NK-92 treated with Interleukin-12 subunit alpha and Interleukin-12 subunit beta, amount 100 ng/mL, for 24 hours (cell line): ENCODE measurements around the gene DOCK10.

Experiments
- DNase-seq: peaks from one replicate; lab custom pipeline; 2025; lab: John Stamatoyannopoulos, UW

Gene DOCK10

GRCh38 chr2:224976629-224977525, 65.4 kb downstream of the DOCK10 start:
- no peak for DNase-seq

DNA sequence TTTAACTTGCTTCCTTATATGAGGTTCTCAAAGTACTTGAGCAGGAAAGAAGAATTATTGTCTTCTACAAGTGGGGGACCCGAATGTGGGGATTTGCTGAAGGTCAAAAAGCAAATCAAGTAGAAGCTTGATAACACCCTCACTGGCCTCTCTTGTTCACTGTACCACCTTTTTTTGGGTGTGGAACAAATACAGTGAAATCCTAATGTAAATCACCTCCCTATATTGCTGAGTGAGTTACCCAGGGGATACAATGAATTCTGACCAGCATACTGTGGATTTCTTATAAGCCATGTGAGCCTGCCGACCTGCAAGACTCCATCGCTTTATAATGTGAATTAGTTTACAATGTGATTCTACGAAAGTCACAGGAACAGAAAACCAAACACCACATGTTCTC, 66.5 kb downstream of the DOCK10 start:
- DNase-seq: no peak

DNA sequence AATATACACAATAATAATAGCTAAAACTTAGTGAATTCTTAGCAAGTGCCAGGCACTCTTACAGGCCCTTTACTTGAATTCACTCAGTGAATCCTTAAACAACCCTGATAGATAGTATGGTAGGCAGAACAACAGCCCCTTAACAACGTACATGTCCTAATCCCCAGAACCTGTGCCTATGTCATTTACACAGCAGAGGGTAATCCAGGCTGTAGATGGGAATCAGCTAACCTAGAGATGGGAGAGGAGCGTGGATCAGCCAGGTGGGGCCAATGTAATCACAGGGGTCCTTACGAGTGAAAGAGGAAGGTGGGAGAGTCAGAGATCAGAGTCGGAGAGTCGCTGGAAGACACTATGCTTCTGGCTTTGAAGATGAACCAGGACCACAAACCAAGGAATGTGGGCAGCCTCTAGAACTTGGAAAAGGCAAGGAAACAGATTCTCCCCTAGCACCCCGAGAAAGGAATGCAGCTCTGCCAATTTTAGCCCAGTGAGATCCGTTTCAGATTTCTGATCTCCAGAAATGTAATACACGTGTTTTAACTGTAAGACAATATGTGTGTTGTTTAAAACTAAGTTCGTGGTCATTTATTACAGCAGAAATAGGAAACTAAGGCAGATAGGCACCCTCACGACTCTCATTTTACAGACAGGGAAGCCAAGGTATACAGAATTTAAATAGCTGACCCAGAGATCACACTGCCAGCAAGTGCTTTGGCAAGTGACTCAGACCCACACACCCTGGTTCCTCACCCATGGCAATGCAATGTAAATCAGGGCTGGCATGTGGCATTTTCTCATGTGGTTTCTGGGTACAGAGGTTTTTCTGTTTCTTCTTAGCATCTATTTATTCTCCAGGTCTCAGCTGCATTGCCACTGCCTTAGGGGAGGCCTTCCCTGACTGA, 68.9 kb downstream of the DOCK10 start:
- DNase-seq: peak; percentile 49

DNA sequence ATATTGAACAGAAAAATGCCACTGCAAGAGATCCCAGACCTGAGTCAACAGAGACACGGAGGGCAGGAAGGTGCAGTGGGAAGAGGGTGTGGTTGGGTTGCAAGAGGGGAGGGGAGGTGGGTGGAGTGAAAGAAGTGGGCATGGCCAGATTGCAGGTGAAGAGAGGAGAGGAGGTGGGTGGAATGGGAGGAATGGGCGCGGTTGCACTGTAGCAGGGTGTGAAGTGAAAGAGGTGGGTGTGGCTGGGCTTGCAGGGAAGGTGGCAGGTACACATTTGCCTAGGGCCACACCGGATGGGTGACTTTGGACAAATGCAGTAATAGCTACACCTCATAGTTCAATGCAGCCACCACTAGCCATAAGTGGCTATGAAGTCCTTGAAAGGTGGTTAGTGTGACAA, 71.1 kb downstream of the DOCK10 start:
- no peak for DNase-seq

DNA sequence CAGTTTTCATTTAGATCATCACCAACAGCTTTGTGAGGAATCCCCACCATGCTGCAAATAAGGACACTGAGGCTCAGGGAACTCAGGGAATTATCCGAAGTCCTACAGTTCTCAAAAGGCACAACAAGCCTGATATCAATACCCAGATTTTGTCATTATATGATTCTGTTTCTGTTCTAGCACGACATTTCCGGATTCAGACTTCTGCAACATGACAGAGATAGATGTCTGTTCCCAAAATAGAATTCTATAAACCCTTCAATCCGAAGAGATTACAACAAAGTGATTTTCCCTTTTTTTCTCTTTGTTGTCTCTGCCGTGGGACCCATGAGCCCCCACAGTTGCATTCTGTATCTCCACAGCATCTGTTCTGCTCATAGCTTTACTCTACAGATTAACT, 72.0 kb downstream of the DOCK10 start:
- DNase-seq: no peak

DNA sequence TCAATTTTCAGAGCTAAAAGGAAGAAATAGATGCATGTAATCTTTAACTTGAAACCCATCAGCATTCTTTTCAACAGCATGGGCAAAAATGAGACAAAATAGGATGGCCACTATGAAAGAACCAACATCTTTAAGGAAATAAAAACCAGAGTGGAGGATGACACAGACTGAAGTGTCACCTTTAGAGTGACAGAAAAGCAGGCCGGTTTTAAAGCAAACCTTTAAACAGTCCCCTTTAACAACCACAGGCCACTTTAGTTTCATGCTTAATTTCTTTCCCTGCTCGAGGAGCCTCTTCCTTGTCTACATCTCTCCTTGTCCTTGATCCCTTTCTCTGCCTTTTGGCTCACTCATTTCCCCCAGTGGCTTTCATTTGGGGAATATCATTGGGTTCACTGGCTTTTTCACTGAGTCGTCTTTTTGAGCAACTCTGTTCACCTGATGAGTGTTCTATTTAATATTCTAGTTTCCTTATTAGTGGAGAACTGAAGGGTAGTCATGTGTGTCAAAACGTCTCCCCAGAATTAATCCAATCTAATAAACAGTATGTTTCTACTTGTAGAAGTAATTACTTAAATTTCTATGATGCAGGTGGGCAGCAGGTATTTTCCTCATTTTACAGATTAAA, 72.5 kb downstream of the DOCK10 start:
- DNase-seq: no peak

DNA sequence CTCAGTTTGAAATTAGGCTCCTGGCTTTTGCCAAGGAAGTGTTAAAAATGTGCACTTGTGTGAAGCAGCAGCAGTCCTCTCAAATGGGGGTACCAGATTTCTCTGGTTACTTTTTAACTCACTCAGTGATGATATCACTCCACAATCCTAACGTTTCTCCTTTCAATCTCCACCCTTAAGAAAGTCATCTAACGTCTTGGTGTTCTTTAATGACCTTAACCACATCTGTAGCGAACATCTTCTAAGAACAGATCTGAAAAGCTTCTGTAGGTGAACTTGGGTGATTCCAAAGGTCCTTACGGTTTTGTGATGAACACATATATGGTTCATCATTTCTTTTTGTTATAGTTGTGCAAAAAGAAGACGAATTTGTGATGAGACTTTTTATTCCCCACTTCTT, 73.2 kb downstream of the DOCK10 start:
- DNase-seq: no peak

DNA sequence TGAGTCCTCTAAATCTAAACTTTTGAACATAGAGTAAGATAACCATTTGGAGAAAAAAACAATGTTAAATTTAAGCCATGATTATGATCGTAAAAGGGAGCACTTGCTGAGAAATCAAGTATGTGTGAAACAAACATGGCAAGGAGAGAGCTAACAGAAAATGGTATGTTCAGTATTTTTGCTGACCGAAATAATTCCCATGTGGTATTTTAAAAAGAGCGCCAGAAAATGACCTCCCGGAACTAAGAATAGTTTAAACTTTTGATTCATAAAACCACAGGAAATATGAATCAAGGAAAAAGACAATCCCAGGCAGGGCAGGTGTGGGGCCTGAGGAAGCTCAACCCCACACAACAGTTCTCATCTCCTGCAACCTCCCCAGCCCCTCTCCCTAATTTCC, 74.2 kb downstream of the DOCK10 start:
- no peak for DNase-seq

DNA sequence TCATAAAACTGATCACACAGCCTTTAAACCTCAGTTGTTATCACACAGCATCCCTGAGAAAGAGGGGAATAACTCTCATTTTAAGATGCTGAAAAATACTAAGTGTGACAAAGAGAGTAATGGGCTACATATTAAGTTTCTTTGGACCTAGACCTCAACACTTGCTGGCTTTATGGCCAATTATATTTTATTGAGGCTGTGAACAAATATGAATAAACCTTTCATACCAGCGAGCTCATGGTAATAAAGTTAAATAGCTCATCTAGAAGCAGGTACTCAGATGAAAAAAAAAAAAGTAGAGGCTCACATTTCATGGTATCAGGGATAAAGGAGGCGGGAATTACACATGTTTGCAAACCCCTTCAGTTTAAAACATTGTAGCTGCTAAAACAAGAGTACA, 75.7 kb downstream of the DOCK10 start:
- DNase-seq: no peak

DNA sequence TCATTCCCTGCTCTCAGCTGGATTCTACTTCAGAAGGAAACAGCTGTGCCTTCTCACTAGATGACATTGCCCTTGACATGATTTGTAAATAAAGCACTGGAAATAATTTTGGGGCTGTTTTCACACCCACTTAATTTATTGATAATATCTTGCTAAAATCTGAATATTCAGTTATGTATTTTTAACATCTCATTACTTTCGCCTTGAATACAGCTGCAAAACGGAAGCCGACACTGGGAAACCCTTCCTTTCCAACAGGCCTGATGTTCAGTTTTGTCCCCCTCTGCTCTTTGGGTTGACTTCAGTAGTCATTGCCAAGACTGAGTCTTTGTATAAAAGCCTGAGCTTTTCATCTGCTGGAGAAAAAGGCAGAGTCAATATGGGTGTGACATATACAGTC, 82.7 kb downstream of the DOCK10 start:
- no peak for DNase-seq

GRCh38 chr2:224958873-224959272, 83.4 kb downstream of the DOCK10 start:
- DNase-seq: no peak

GRCh38 chr2:224958462-224958857, 83.8 kb downstream of the DOCK10 start:
- DNase-seq: no peak

GRCh38 chr2:224957540-224958461, 84.5 kb downstream of the DOCK10 start:
- no peak for DNase-seq

DNA sequence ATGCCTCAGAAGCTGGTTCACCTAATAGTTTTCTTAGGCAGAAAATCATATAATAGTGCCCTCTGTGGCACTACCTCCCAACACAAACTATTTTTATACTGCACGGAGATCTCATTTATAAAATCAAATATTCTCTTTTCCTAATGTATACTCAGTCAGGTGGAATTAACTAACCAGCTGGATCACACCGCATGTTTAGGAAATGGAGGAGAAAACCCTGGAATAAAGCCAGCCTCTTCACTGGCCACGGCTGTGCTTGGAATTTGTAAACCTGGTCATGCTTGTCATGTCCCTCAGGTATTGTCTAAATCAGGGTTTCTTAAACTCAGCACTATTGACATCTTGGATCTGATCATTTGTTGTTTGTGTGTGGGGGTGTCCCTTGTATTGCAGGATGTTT, 85.6 kb downstream of the DOCK10 start:
- DNase-seq: no peak

DNA sequence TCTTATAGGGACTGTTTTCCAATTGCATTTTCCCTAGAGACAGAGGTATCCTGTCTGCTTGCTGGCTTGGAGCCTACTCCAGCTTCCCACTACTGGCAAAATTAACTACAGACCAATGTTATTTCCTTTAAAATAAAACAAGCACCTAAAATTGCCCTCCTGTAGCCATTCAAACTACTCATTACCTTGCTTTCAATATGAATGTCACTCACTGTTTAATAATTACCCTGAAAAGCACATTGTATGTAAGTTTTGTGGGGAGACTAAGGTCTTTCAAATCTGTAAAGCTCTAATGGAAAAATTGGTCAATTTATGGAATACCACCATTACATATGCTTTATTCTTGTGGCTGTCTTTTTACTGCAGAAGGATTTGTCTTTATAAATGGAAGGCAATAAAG, 87.3 kb downstream of the DOCK10 start:
- no peak for DNase-seq

DNA sequence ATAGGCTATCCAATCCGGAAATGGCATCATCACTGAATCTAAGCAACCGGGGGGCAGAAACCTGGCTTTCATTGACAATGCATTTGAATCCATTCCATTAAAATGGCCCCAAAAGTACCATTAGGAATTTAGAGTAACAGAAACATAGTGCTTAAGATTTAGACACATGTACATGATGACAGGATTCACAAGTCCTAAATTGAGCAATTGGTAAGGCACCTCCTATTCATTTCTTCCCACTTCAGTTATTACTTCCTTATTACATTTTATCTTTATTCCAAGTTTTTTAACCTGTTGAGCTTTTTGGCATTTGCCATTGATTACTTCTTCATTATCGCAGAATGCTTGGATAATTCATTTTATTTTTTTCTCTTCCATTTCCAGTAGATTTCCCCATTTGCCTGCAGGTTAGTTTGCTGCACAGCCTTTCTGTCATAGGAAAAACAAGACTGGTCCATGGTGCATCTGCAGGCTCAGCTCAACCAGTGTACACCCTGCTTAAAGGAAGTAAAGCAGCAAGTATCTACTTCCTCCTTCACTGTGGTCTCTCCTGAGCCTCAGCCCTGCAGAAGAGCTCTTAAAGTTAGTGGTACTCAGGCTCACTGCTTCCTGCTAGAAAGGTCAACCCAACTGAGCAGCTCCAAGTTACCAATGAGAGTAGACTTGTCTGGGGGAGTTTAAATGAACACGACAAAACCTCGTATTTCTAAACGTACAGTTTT, 89.2 kb downstream of the DOCK10 start:
- peak; percentile 18 for DNase-seq

DNA sequence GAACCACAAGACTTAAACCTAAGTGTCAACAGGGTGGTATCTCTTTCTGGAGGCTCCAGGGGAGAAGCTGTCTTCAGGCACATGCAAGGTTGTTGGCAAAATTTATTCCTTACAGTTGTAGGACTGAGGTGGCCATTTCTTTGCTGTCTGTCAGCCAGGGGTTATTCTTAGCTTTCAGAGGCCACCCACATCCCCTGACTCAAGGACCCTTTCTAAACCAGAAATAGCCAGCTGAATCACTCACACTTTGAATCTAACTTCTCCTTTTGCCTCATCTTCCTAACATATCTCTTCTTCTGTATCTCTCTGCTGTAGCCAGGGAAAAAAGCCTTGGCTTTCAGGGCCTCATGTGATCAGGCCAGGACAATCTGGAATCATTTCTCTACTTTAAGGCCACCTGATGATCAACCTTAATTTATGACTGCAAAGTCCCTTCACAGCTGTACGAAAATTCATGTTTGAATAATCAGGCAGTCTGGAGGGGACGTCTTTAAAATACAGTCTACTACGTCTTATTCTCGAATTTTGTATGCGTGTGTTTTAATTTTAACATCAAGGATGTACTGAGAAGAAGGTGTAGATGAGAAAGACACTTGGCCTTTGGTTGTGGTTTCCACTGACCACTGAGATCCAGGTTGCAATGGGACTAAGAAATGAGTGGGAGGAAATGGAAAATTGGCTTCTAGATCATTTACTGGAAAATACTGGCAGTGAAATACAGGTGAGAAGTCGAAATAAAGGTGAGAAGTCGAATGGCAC, 90.4 kb downstream of the DOCK10 start:
- DNase-seq: no peak

DNA sequence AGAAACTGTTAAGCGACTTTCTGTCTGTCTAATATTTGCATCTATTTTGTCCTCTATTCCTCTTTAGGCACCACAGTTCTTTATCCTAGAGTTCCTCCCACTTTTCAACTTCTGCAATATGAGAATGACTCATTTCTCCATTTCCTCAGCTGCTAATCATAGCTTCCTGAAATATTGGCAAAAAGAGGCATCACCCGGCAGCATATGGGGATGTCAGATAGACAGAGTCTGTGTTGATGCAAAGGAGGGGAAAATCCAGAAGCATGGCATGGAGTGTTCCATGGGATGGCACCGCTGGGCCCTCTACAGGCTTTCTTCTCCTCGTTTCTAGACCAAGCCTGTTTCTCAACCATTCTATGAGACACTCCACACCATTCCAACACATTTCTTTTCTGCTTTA, 93.4 kb downstream of the DOCK10 start:
- DNase-seq: no peak

DNA sequence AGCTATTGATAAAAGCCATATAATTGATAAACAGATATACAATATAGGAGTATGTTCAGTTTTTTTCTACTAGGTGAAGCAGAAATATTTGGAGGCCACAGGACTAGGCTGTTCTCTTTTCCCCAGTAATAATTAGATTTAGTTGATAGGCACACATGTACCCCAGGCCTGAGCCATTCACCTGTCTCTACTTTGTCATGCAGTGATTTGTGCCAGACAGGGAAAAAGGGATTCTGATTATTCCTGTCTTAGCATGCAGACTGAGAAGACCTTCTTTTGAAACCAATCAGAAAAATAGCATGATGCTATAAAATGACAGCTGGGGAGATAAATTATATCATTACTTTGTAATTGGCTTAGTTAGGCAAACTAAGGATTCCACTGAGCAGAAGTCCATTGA, 94.3 kb downstream of the DOCK10 start:
- no peak for DNase-seq

DNA sequence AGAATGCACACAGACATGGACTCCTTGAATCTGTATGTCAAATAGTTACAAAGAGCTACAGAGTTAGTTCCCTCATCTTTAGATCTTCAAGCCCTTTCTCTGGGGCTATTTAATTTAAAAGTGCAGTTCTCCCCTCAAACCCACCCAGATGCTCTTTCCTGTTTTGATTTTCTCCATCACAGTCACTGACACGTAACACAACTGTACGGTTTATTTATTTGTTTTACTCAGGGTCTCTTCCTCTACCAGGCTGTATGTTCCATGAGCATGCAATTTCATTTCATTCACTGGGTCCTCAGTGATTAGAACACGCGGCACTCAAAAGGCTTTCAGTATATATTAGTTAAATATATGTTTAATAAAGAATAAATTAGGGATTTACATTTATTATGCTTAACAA, 94.7 kb downstream of the DOCK10 start:
- DNase-seq: no peak
